ENCODE data around the gene FCRL5.

DNA sequence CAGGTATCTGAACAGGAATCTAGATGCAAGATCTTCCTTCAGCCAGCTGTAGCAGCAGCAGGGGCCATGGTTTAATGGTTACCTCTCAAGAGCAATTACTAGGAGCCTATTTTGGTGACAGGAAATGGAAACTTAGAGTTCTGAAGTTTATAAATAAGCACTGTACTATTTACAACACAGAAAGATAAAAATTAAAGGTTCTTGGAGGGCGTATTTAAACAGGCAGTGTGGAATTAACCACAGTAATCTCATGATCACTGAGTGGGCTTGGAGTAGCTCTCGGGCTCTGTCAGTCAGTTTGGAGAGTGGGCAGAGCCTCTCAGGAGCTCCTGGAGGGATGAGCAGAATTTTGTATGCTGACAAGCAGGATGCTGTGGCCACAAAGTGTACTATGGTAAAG, 10.2 kb upstream of the FCRL5 start:
- TF ChIP-seq, protein P1, sequence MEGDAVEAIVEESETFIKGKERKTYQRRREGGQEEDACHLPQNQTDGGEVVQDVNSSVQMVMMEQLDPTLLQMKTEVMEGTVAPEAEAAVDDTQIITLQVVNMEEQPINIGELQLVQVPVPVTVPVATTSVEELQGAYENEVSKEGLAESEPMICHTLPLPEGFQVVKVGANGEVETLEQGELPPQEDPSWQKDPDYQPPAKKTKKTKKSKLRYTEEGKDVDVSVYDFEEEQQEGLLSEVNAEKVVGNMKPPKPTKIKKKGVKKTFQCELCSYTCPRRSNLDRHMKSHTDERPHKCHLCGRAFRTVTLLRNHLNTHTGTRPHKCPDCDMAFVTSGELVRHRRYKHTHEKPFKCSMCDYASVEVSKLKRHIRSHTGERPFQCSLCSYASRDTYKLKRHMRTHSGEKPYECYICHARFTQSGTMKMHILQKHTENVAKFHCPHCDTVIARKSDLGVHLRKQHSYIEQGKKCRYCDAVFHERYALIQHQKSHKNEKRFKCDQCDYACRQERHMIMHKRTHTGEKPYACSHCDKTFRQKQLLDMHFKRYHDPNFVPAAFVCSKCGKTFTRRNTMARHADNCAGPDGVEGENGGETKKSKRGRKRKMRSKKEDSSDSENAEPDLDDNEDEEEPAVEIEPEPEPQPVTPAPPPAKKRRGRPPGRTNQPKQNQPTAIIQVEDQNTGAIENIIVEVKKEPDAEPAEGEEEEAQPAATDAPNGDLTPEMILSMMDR (conservative IDR thresholded peaks at IDR 0.05; ENCODE audit: low read depth, low read length): no peak
- no peak for TF ChIP-seq EZH2 (IDR thresholded peaks at IDR 0.05; ENCODE audit: borderline replicate concordance, low read depth, low read length, poor library complexity, severe bottlenecking)
